HG02973 (cell line): Measurements from ENCODE around the gene HNMT.
"Not testable (repeated sequence)": the region's sequence is repeated elsewhere in the genome, so short reads cannot be mapped to it uniquely, and the experiment has no call there.

Experiments
- ATAC-seq: cut with Tn5 transposase; IDR thresholded peaks from one replicate; pipeline ENCODE4 v1.9.1; 2021; ENCODE audit warnings: moderate library complexity; ENCODE audit not compliant: unreplicated experiment

Gene HNMT

DNA sequence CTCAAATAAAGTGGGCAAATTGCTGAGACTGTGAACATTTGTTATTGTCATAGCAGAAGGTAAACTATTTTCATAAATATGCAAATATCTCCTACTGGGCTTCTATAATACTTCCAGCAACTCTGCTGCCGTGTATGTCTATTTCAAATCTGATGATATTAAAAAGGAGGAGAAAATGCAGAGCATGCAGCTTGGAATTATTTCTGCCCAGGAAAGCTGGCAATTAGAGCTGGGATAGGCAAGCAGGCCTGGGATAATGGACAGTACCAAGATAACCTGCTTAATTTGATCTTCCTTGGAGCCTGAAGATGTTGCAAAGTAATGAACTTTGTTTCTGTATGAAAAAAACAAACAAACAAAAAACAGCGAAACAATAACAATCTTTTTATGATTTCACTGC lies 72.8 kb downstream of the HNMT start:
- ATAC-seq: no peak

DNA sequence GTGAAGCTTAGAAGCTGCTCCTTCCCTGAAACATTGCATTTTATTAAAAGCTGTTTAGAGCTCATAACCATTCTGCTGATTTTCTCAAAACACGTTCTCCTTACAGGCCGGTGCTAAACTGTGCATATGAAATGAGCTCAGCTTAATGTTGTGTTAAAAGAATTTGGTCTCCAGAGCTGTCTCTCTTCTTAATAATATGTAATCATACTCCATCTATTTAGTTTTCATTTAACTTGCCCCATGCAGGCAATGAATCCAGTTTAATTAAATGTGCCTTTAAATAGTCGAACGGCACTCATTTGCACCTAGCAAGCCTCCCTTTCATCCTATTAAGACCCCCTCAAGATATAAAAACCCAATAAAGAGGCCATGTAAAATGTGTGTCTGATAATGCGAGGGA lies 76.3 kb downstream of the HNMT start:
- ATAC-seq: no peak

DNA sequence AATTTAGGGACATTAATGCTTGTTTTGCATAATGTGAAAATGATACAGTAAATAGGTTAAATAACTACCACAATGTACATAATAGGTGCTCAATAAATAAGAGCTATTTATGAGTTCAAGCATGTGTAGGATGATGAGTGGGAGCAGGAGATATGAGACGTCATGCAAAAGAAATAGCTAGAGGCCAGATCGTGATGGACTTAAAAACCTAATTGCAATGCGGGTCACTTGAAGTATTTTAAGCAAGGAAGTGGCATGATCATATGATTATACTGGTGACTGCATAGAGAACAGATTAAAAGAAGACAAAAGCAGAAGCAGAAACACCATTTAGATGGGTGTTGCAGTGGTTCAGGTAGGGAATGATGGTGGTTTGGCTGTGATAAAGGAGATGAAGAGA lies 78.0 kb downstream of the HNMT start:
- ATAC-seq: no peak

DNA sequence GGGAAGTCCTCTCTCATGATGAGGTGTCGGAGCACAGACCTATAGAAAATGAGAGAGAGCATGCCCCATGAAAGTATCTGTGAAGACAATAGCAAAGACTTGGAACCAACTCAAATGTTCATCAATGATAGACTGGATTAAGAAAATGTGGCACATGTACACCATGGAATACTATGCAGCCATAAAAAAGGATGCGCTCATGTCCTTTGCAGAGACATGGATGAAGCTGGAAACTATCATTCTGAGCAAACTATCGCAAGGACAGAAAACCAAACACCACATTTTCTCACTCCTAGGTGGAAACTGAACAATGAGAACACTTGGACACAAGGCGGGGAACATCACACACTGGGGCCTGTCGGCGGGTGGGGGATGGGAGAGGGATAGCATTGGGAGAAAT lies 79.3 kb downstream of the HNMT start:
- not testable (repeated sequence) for ATAC-seq

DNA sequence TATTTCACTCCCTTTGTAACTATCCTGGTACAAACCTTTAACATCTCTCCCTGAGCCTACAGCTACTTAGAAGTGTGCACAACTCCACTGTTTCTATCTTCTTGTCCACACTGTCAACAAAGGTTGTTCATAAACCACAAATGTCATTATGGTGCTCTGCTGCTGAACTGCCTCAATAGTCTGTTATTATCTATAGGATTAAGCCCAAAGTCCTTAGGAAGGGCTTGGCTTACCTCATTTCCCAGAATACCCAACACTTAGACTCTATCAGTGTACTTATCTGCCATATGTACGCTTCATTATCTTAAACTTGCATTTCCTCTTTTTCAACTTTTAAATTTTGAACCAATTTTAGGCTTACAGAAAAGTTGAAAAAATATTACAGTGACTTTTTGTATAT lies 94.2 kb downstream of the HNMT start:
- ATAC-seq: no peak

DNA sequence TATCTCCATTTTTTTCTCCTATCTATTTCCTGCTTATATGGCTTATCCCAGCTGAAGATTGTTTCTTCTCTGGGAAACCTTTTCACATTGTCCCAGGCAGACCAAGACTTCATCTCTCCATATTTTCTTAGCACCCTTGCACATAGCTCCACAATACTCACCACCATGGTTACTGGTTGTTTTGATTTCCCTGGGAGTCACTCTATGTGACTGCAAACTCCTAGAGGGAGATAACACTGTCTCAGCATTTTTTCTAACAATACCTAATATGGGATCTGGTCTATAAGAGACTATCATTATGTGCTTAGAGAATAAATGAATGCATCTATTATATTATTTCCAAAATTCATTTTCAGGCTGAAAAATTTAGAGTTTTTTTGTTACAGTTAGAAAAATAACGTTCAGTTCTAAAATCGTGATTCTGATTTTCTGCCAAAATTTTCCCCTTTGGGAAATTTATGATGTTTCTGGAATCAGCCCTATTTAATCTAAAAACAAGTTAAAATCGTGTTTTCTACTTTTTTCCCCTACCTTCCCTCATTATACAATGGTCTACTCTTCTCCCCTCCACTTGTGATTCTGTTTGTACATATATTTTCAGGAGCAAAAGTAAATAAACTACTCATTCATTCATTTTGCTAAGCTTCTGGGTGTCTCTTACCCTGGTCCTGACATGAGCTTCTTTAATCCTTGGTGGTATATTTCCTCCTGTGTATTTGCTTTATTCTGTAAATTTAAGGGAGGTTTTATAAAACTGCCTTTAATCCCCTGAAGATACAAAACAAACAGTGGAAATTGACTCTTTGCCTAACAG lies 95.4 kb downstream of the HNMT start:
- no peak for ATAC-seq

DNA sequence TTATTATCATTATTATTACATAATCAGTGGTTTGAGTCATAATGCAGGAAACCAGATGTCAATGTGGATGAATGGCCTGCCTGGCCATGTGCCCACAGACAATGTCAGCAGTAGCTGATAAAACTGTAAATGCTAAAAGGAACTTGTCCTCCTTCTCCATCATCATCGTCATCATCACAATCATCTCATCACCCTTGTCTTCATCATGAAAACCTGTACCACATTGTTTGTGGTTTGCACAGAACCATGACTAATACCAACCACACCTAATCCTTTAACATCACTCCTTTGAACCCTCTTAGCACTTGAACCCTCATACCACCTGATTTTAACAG lies 96.0 kb downstream of the HNMT start:
- no peak for ATAC-seq

DNA sequence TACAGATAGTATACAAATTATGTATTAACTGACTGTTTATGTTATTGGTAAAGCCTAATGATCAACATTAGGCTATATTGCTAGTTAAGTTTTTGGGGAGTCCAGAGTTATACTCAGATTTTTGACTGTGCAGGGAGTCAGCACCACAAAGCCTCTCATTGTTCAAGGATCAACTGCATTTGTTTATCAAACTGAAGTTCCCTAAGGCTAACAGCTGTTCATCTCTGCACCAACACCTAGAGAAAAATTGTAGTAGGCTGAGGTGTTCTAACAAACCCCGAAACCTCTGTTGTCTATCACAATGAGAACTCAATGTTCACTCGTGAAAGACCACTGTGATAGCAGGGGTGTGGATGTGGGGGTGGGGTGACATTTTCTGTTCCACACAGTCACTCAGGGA lies 97.7 kb downstream of the HNMT start:
- no peak for ATAC-seq

DNA sequence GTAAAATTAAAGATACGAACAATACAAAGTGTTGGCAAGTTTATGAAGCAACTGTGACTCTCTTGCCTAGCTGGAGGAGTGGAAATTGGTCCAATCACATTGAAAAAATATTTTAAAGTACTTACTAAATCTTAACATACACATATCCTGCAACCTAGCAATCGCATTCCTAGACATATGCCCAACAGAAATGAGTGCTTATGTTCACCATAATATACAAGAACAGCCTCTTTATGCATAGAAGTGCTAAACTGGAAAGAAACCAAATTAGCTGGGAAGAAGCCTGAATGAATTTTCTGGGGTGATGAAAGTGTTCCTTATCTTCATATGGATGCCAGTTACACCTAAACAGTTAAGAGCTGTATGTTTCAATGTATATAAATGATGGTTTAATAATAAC lies 98.9 kb downstream of the HNMT start:
- ATAC-seq: no peak
